ENCODE data around the gene ADAMTS7.
"Not testable (repeated sequence)": the region's sequence is repeated elsewhere in the genome, so short reads cannot be mapped to it uniquely, and the experiment has no call there.

Gene ADAMTS7

GRCh38 chr15:78750566-78750965 is 60.7 kb downstream of the ADAMTS7 start:
- DNase-seq = no peak

GRCh38 chr15:78749831-78750230 is 61.4 kb downstream of the ADAMTS7 start:
- DNase-seq = no peak

GRCh38 chr15:78747877-78748276 is 63.4 kb downstream of the ADAMTS7 start:
- not testable (repeated sequence) for DNase-seq

- not testable (repeated sequence) for DNase-seq
Measured at GRCh38 chr15:78741674-78742073, 69.6 kb downstream of the ADAMTS7 start.

- no peak for DNase-seq
Measured at GRCh38 chr15:78740904-78741274, 70.4 kb downstream of the ADAMTS7 start.

- peak; percentile 66 for DNase-seq
Measured at GRCh38 chr15:78739996-78740903, 71.0 kb downstream of the ADAMTS7 start.

GRCh38 chr15:78739206-78739605 is 72.1 kb downstream of the ADAMTS7 start:
- DNase-seq = no peak

GRCh38 chr15:78737931-78738558 is 73.2 kb downstream of the ADAMTS7 start:
- DNase-seq = peak; percentile 54

- no peak for DNase-seq
Measured at GRCh38 chr15:78737187-78737820, 74.0 kb downstream of the ADAMTS7 start.

GRCh38 chr15:78736286-78736685 is 75.0 kb downstream of the ADAMTS7 start:
- not testable (repeated sequence) for DNase-seq

GRCh38 chr15:78734451-78735064 is 76.7 kb downstream of the ADAMTS7 start:
- no peak for DNase-seq

GRCh38 chr15:78732634-78733033 is 78.6 kb downstream of the ADAMTS7 start:
- no peak for DNase-seq

GRCh38 chr15:78730955-78731354 is 80.3 kb downstream of the ADAMTS7 start:
- DNase-seq = no peak

- DNase-seq = not testable (repeated sequence)
Measured at GRCh38 chr15:78728427-78728826, 82.8 kb downstream of the ADAMTS7 start.

- DNase-seq = no peak
Measured at GRCh38 chr15:78727561-78727960, 83.7 kb downstream of the ADAMTS7 start.

GRCh38 chr15:78726870-78727551 is 84.3 kb downstream of the ADAMTS7 start:
- DNase-seq = peak; percentile 66

- not testable (repeated sequence) for DNase-seq
Measured at GRCh38 chr15:78719819-78720450, 91.3 kb downstream of the ADAMTS7 start.

- no peak for DNase-seq
Measured at GRCh38 chr15:78718837-78719236, 92.4 kb downstream of the ADAMTS7 start.

- DNase-seq = no peak
Measured at GRCh38 chr15:78717956-78718656, 93.2 kb downstream of the ADAMTS7 start.

GRCh38 chr15:78716651-78717050 is 94.6 kb downstream of the ADAMTS7 start:
- no peak for DNase-seq

- no peak for DNase-seq
Measured at GRCh38 chr15:78715930-78716329, 95.3 kb downstream of the ADAMTS7 start.
